Esophagus mucosa (tissue), 1 donor: ENCODE measurements around the gene MYO1B. TPM values are rescaled to one million over a fixed set of nuclear protein-coding genes. Genes with fewer than 3 reads are reported as not detected.

Experiments used
- ATAC-seq: fragments of 200-7000 bp; cut with Tn5 transposase; one replicate; pipeline ENCODE4 v1.9.1; 2020
- total RNA-seq: library from RNA; stranded (reverse); gene quantifications from one replicate; pipeline ENCODE4 v1.2.4, GENCODE V29; 2023
- donor health status: DM: yes; HTN: yes; CAD: no.

MYO1B gene
- total RNA-seq, 1 donor from 2014 or later, result 65.2 TPM

- no peak for ATAC-seq
These were observed 119.9 kb downstream of the MYO1B start for GRCh38 chr2:191365089-191365488.

DNA sequence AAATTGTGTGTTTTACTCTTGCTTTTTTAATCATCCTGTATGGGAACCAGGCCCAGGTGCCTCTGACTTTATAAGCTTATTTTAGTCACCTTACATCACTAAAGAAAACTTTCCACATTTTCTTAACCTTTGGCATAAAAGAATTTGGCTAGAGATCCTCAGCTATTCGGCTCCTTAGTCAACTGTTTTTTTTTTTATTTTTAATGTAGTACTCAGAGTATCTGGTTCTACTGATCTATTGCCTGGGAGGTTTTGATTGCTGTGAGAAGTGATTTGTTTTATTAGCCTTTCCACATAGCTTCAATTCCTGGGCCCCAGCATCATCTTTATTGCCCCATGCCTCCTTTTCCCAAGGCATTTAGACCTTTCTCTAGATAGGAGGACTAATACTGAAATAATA, 121.0 kb downstream of the MYO1B start:
- no peak for ATAC-seq

DNA sequence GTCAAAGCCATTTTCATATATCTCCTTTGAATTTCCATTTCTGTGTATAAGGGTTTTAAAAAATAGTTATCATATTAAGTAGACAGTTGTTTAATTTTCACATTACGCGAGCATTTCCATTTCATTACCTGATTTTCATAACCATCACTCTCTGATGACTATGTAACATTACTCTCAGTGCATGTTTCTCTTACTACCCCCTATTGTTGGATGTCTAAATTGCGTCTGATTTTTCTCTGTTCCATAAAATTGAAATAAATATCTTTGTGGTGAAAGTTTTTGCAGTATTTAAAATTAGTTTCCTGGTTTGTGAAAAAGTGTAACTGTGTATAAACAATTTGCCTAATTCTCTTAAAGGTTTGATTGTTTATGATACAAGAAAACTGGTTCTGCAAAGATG, 123.8 kb downstream of the MYO1B start:
- ATAC-seq, result no peak

- no peak for ATAC-seq
These were observed 129.2 kb downstream of the MYO1B start for GRCh38 chr2:191374366-191374765.

DNA sequence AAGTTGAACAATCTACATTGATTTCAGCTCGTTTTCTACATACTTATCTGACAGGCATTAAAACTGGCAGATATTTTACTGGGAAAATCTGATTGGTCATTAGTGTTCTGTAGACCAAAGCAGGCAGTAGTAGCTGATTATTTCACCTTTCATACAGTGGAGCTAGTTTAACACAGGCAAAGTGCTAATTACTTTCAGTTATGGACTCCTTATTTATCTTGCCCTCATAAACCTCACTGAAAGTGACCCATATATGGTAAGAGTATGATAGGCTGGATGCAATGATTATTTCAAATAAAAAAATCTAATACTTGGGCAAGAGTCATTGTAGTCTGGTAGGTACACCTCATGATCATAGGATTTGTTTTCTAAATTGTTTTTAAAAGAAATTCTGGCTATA, 129.7 kb downstream of the MYO1B start:
- ATAC-seq, result no peak

GRCh38 chr2:191376981-191377629, 131.9 kb downstream of the MYO1B start:
- peak; percentile 99 for ATAC-seq

DNA sequence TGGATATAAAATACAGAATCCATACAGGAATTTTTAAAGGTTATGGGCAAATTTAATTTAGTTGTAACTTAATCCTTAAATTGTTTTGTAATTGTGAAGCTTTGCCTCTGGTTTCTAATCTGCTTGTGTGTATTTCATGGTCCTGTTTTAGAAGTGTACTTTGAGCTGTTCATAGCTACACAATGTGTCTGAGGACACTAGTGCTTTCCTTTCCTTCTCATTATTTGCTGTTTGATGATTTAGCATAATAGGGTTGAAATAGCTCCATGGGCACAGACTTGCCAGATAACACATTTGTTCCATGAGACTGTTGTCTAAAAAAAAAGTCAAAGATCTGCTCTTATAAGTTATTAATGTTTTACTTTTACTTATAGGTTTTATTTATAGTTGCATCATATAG, 134.2 kb downstream of the MYO1B start:
- no peak for ATAC-seq

DNA sequence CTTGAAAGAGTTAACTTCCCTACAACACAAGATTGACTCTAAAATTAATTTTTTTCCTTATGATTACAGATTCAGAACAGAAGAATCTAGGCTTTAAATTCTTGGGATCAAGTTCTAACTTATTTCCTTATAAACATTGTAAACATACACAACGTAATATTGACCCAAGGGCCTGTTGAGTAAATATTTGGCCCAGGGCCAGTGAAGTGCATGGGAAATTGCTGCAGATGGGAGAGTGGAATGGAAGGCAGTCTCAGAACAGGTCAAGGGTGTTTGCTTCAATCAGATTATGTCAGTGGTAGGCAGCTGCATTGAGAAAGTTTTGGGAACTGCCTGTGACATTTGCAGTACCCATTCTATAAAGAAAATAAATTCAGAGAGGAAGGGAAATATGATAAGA, 137.6 kb downstream of the MYO1B start:
- peak; percentile 64 for ATAC-seq

GRCh38 chr2:191383486-191383885, 138.3 kb downstream of the MYO1B start:
- no peak for ATAC-seq

GRCh38 chr2:191384829-191385228, 139.6 kb downstream of the MYO1B start:
- no peak for ATAC-seq

- ATAC-seq, result no peak
These were observed 140.4 kb downstream of the MYO1B start for GRCh38 chr2:191385416-191386160.

DNA sequence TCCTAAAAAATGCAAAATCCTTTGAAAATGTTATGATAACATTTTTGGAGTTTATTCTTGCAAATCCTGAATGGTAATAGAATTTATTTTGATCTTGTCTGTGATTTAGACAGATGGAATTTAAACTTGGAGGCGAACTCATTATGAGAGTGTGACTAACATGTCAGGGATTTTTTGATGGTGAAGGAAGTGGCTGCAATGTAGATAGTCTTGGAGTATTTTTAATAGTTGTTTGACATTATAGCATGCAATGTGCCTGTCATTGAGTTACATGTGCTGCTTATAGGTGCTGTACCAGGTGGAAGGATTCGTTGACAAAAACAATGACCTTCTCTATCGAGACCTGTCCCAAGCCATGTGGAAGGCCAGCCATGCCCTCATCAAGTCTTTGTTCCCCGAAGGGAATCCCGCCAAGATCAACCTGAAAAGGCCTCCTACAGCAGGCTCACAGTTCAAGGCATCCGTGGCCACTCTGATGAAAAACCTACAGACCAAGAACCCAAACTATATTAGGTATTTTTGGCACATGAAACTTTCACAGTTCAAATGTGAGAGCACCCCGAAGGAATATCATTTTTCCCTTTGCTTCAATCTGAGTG, 141.8 kb downstream of the MYO1B start:
- peak; percentile 46 for ATAC-seq

- no peak for ATAC-seq
These were observed 144.1 kb downstream of the MYO1B start for GRCh38 chr2:191389288-191389687.

DNA sequence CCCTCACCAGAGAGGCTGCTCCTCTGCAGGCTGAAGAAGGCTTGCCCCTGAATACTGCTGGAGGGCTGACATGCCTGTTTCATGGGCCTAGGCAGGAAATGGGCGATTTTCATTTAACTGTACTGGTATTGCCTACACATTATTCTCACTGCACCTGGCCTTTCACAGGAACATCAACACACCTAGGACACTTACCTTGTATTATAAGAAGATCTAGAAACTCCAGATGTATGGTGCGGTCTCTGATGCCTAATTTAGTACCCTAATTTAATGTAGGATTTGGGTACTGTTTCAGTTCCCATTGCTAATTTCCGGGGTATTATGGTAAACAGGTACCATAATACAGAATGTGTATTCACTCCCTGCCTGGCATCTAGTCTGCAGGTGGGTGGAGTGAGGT, 146.0 kb downstream of the MYO1B start:
- ATAC-seq, result no peak

- no peak for ATAC-seq
These were observed 148.8 kb downstream of the MYO1B start for GRCh38 chr2:191394043-191394442.

DNA sequence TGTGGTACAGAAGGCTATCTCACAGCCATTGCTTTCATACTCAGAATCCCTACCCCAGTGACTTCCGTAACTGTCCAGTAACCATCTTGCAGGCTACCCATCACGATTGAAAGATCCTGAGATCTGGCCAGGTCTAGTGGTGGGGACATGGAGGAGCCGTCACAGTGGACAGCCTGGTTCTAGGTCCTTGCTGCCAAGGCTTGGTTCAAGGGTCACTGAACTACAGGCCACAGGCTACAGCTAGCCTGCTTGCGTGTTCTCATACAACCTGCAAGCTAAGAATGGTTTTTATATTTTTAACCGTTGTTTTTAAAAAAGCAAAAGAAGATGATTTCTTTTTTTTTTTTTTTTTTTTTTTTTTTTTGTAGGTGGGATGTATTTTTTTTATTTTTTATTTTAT, 151.6 kb downstream of the MYO1B start:
- ATAC-seq, result no peak

- no peak for ATAC-seq
These were observed 154.4 kb downstream of the MYO1B start for GRCh38 chr2:191399601-191400000.

DNA sequence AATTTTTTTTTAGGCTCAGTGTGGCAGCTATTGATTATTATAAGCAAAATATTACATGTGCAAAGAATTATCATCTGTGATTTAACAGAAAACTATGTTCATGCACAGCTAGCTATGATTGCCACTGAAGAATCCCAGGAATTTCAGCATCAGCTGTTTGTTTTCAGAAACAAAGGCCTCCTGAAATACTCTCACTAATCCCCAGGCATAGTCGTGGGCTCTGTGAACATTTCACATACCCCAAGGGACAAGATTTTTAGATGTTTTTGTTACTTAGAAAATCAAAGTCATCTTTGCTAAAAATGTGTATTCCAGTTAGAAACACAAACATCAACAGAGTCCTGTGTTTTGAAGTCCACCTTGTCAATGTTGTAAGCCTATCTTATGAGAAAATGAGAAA, 156.1 kb downstream of the MYO1B start:
- ATAC-seq, result no peak

GRCh38 chr2:191402966-191403565, 157.9 kb downstream of the MYO1B start:
- no peak for ATAC-seq

DNA sequence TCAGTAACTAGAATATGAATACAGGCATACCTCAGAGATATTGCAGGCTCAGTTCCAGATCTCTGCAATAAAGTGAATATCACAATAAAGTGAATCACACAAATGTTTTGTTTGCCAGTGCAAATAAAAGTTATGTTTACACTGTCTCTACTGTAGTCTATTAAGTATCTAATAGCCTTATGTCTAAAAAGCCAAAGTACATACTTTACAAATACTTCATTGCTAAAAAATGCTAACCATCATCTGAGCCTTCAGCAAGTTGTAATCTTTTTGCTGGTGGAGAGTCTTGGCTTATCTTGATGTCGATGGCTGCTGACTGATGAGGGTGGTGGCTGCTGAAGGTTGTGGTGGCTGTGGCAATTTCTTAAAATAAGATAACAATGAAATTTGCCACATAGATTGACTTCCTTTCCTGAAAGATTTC, 159.4 kb downstream of the MYO1B start:
- ATAC-seq, result no peak

DNA sequence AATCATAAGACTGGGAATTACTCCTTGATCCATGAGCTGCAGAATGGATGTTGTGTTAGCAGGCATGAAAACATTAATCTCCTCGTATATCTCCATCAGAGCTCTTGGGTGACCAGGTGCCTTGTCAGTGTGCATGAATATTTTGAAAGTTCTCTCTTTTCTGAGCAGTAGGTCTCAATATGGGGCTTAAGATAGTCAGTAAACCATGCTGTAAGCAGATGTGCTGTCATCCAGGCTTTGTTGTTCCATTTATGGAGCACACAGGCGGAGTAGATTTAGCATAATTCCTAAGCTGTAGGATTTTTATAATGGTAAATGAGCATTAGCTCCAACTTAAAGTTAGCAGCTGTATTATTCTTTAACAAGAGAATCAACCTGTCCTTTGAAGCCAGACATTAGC, 160.3 kb downstream of the MYO1B start:
- ATAC-seq, result no peak

- no peak for ATAC-seq
These were observed 165.6 kb downstream of the MYO1B start for GRCh38 chr2:191410646-191411436.

DNA sequence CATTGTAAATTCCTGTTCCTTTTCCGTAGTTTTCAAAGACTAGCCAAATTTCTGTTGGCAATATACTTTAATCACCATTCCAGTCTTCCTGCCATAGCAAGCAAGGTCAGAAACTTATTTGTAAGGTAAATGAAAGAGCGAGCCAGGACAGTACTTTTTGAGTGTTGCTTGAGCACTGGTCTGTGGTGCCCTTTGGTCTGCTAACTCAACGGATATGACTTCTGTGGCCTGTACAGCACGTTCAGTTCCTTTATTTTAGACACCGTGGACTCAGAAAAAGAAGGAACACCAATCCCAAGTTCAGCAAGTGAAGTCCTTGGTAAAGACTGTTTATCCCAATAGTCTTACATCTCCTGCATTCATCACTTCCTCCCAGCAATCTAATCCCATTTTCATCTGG, 166.3 kb downstream of the MYO1B start:
- ATAC-seq, result no peak
